ENCODE results near the gene SNX18. TPM values are rescaled to one million over a fixed set of nuclear protein-coding genes. Genes with fewer than 3 reads are reported as not detected.

Gene SNX18
- total and polyA plus RNA-seq, 2 of the 8 experiments (the other 6 are each of a cell fraction or from before 2014, with no cell fraction given), result 5.8 to 17.7 TPM

DNA sequence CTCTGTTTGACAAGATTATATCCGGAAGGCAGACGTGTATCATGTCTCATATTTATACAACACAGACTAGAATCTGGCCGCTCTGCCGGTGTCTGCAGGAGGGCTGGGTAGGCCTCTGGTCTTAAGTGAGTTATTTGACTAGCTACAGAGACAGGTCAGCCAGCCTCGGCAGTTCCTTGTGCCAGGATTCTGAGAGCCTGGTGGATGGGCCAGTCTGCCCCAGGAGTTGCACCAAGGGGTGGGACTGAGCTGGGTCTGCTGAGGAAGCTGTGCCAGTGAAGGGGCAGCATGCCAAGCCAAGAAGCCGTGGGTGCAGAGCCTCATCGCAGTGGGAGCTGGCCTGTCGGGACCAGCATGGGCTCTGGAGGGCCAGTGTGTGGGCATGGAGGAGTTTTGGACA lies 7.1 kb downstream of the SNX18 start:
- no peak for TF ChIP-seq SP4 (IDR thresholded peaks at IDR 0.05; ENCODE audit: low read length)
- TF ChIP-seq TAF7 (optimal IDR thresholded peaks at IDR 0.05; ENCODE audit: borderline replicate concordance, low read depth, low read length), result no peak
- TF ChIP-seq RNF2 (IDR thresholded peaks at IDR 0.05; ENCODE audit: borderline replicate concordance, low read depth, low read length, missing control alignments, poor library complexity, severe bottlenecking), result no peak
- no peak for TF ChIP-seq MAFK (IDR thresholded peaks at IDR 0.05; ENCODE audit: low read depth, low read length)
- TF ChIP-seq POU5F1 (IDR thresholded peaks at IDR 0.05; ENCODE audit: low read depth, low read length), result no peak
- no peak for TF ChIP-seq BRCA1 (IDR thresholded peaks at IDR 0.05; ENCODE audit: low read depth, low read length)
- TF ChIP-seq JUND (IDR thresholded peaks at IDR 0.05; ENCODE audit: low read length), result no peak
- no peak for TF ChIP-seq TEAD4 (IDR thresholded peaks at IDR 0.05; ENCODE audit: low read depth, low read length)
- no peak for TF ChIP-seq SIN3A (conservative IDR thresholded peaks at IDR 0.05 in 1 of 2, IDR thresholded peaks at IDR 0.05 in 1 of 2; ENCODE audit: low read depth in 1 of 2, low read length in 2 of 2)
- TF ChIP-seq NANOG (IDR thresholded peaks at IDR 0.05; ENCODE audit: insufficient read depth, low read depth, low read length, poor library complexity, severe bottlenecking), result no peak

More for the DNA sequence above, 7.1 kb downstream of the SNX18 start:
- WGBS, 2 experiments (ENCODE audit: extremely low coverage in 1 of 2, insufficient coverage in 1 of 2, insufficient read length in 1 of 2, insufficient replicate concordance in 2 of 2, low coverage in 1 of 2, low lambda C conversion rate in 2 of 2, missing lambda C conversion rate in 1 of 2), result 91% methylated on average over 8 of the region's 8 CpGs; no CpG with 5 or more reads in 1 of the 2 experiments
- Histone ChIP-seq H3K56ac (replicated peaks; ENCODE audit: insufficient read length, low read depth, low read length) (no peak overlapping the region), H2BK12ac (ENCODE audit: low read depth, low read length) (no peak overlapping the region), H2BK20ac (ENCODE audit: low read length) (no peak overlapping the region), H3K4ac (replicated peaks; ENCODE audit: insufficient read length, low read depth, low read length) (no peak overlapping the region), H3K14ac (ENCODE audit: insufficient read length) (no peak overlapping the region), H3K27ac (ENCODE audit: low read depth, low read length) (no peak overlapping the region), H3K27me3 (replicated peaks in 1 of 4; ENCODE audit: control insufficient read depth in 3 of 4, extremely low read depth in 1 of 4, insufficient read depth in 3 of 4, low read length in 3 of 4) (no peaks in the 10 kb centered on the region), H3K23me2 (ENCODE audit: low read depth, low read length) (no peaks in the 10 kb centered on the region; the same call in none of the 2 replicates), H4K91ac (replicated peaks; ENCODE audit: insufficient read length, low read length) (no peak overlapping the region), H3K4me2 (ENCODE audit: insufficient read depth in 1 of 2, low read depth in 2 of 2, low read length in 2 of 2) (no peak overlapping the region), H2BK120ac (replicated peaks; ENCODE audit: low read depth, low read length) (no peak overlapping the region), H4K20me1 (replicated peaks in 1 of 2; ENCODE audit: control insufficient read depth in 1 of 2, insufficient read depth in 2 of 2, low read length in 2 of 2) (peaks cover 0 to 3% of the 10 kb centered on the region in 2 experiments), H2AK5ac (ENCODE audit: low read depth, low read length) (no peak overlapping the region), H3K36me3 (ENCODE audit: control insufficient read depth in 2 of 4, insufficient read depth in 4 of 4, low read length in 3 of 4) (no peaks in the 10 kb centered on the region), H2AFZ (ENCODE audit: low read length) (no peak overlapping the region), H3K9me3 (ENCODE audit: insufficient read depth in 2 of 2, low read depth in 1 of 2, low read length in 1 of 2) (no peaks in the 10 kb centered on the region), H2BK15ac (ENCODE audit: low read length) (no peak overlapping the region), H4K5ac (ENCODE audit: insufficient read length, low read depth, low read length) (no peak overlapping the region), H3K4me1 (replicated peaks in 1 of 4; ENCODE audit: control insufficient read depth in 3 of 4, insufficient read depth in 4 of 4, low read length in 3 of 4) (peaks cover 0 to 14% (median 1%) of the 10 kb centered on the region in 4 experiments; a peak in 4 of 7 replicates), H2BK5ac (ENCODE audit: low read depth, low read length) (no peak overlapping the region), H3K23ac (ENCODE audit: insufficient read length) (no peak overlapping the region), H3K9ac (replicated peaks in 1 of 4; ENCODE audit: extremely low read depth in 1 of 4, low read depth in 3 of 4, low read length in 3 of 4) (no peak overlapping the region), H3K18ac (ENCODE audit: extremely low read depth, low read length) (no peak overlapping the region), H3K4me3 (ENCODE audit: extremely low read depth in 1 of 4, insufficient read depth in 2 of 4, low read depth in 3 of 4, low read length in 4 of 4) (no peak overlapping the region), H4K8ac (ENCODE audit: extremely low read depth, insufficient read depth, low read length) (peak overlapping the region; percentile 14; the same call in 1 of the 2 replicates), H3K79me2 (ENCODE audit: control insufficient read depth in 1 of 2, insufficient read depth in 2 of 2, low read length in 2 of 2) (peaks cover 0 to 88% of the 10 kb centered on the region in 2 experiments; a peak in 3 of 4 replicates), H3K79me1 (ENCODE audit: low read depth, low read length) (peaks cover 9% of the 10 kb centered on the region; the same call in 1 of the 2 replicates)
- POLR2A ChIA-PET (ENCODE audit: partially characterized antibody), result interaction anchor here (0.8 kb wide), 1 partner anchor 19 kb away, joined by 3 read pairs; no protein-coding TSS in a partner anchor
- no peak for DNase-seq (ENCODE audit: low read depth in 1 of 2, low spot score in 2 of 2)
- FAIRE-seq, result no peak
- CTCF ChIA-PET (ENCODE audit: partially characterized antibody), result interaction anchor here (0.7 to 2.4 kb wide), 8 partner anchors 8 to 343 kb away, joined by 3 to 7 read pairs (median 3); no protein-coding TSS in a partner anchor

Data from H1 (cell line).